ENCODE data around the gene FCHO1. TPM values are rescaled to one million over a fixed set of nuclear protein-coding genes. Genes with fewer than 3 reads are reported as not detected.

FCHO1 gene
- polyA plus RNA-seq, 1 donor (not counting 4 experiments of a cell fraction or from before 2014, with no cell fraction given), result 0.14 TPM

GRCh38 chr19:17733127-17733526, 18.1 kb upstream of the FCHO1 start:
- no peaks in the 10 kb centered on the region for H3K9me3 ChIP-seq (ENCODE audit: control insufficient read depth, low read depth, low read length)
- H3K36me3 ChIP-seq (ENCODE audit: control insufficient read depth in 2 of 2, extremely low read depth in 1 of 2, insufficient read depth in 2 of 2, low read length in 2 of 2), result peaks cover 25 to 30% of the 10 kb centered on the region in 2 experiments
- DNase-seq (ENCODE audit: low read depth, low spot score), result no peak
- dilution Hi-C loops (cut with MboI; ENCODE audit: extremely low pct_ligation_motif_present, low sequenced_read_pairs), result no loop called here
- no peak overlapping the region for H2AFZ ChIP-seq (ENCODE audit: control insufficient read depth, low read length)
- H3K9me1 ChIP-seq (ENCODE audit: control insufficient read depth, extremely low read depth, insufficient read depth, low read length), result no peaks in the 10 kb centered on the region
- no peak overlapping the region for H3K9ac ChIP-seq (ENCODE audit: control insufficient read depth, extremely low read depth, insufficient read depth, low read length)
- TF ChIP-seq, protein P1, sequence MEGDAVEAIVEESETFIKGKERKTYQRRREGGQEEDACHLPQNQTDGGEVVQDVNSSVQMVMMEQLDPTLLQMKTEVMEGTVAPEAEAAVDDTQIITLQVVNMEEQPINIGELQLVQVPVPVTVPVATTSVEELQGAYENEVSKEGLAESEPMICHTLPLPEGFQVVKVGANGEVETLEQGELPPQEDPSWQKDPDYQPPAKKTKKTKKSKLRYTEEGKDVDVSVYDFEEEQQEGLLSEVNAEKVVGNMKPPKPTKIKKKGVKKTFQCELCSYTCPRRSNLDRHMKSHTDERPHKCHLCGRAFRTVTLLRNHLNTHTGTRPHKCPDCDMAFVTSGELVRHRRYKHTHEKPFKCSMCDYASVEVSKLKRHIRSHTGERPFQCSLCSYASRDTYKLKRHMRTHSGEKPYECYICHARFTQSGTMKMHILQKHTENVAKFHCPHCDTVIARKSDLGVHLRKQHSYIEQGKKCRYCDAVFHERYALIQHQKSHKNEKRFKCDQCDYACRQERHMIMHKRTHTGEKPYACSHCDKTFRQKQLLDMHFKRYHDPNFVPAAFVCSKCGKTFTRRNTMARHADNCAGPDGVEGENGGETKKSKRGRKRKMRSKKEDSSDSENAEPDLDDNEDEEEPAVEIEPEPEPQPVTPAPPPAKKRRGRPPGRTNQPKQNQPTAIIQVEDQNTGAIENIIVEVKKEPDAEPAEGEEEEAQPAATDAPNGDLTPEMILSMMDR (optimal IDR thresholded peaks at IDR 0.05 in 1 of 3, IDR thresholded peaks at IDR 0.05 in 1 of 3, conservative IDR thresholded peaks at IDR 0.05 in 1 of 3; ENCODE audit: extremely low read depth in 1 of 3, insufficient read depth in 2 of 3, low read length in 3 of 3), result no peak
- no peak for TF ChIP-seq EZH2 (IDR thresholded peaks at IDR 0.05; ENCODE audit: low read length)
- no peaks in the 10 kb centered on the region for H3K27me3 ChIP-seq (ENCODE audit: control insufficient read depth, extremely low read depth, insufficient read depth, low read length)
- H3K79me2 ChIP-seq (ENCODE audit: control insufficient read depth, insufficient read depth, low read length), result peaks cover 8% of the 10 kb centered on the region
- no peak overlapping the region for H3K4me3 ChIP-seq (ENCODE audit: control insufficient read depth in 2 of 3, extremely low read depth in 1 of 3, insufficient read depth in 2 of 3, low read depth in 1 of 3, low read length in 3 of 3)
- no peak overlapping the region for H3K27ac ChIP-seq (ENCODE audit: control insufficient read depth, insufficient read depth, low read length)
- no peak overlapping the region for H3K4me2 ChIP-seq (ENCODE audit: control insufficient read depth, extremely low read depth, insufficient read depth, low read depth, low read length)
- H4K20me1 ChIP-seq (ENCODE audit: control insufficient read depth, extremely low read depth, insufficient read depth, low read length), result peaks cover 4% of the 10 kb centered on the region
- FAIRE-seq, result no peak
- no peaks in the 10 kb centered on the region for H3K4me1 ChIP-seq (ENCODE audit: control insufficient read depth, extremely low read depth, insufficient read depth, low read length)

GRCh38 chr19:17734146-17734545, 17.1 kb upstream of the FCHO1 start:
- Histone ChIP-seq H3K79me2 (ENCODE audit: control insufficient read depth, insufficient read depth, low read length) (peaks cover 8% of the 10 kb centered on the region), H3K9me3 (ENCODE audit: control insufficient read depth, low read depth, low read length) (no peaks in the 10 kb centered on the region), H3K9ac (ENCODE audit: control insufficient read depth, extremely low read depth, insufficient read depth, low read length) (no peak overlapping the region), H3K27me3 (ENCODE audit: control insufficient read depth, extremely low read depth, insufficient read depth, low read length) (no peaks in the 10 kb centered on the region), H3K4me1 (ENCODE audit: control insufficient read depth, extremely low read depth, insufficient read depth, low read length) (no peaks in the 10 kb centered on the region), H3K36me3 (ENCODE audit: control insufficient read depth in 2 of 2, extremely low read depth in 1 of 2, insufficient read depth in 2 of 2, low read length in 2 of 2) (peaks cover 23 to 27% of the 10 kb centered on the region in 2 experiments), H4K20me1 (ENCODE audit: control insufficient read depth, extremely low read depth, insufficient read depth, low read length) (peaks cover 4% of the 10 kb centered on the region), H3K9me1 (ENCODE audit: control insufficient read depth, extremely low read depth, insufficient read depth, low read length) (no peaks in the 10 kb centered on the region), H3K27ac (ENCODE audit: control insufficient read depth, insufficient read depth, low read length) (no peak overlapping the region), H2AFZ (ENCODE audit: control insufficient read depth, low read length) (no peak overlapping the region), H3K4me2 (ENCODE audit: control insufficient read depth, extremely low read depth, insufficient read depth, low read depth, low read length) (no peak overlapping the region), H3K4me3 (ENCODE audit: control insufficient read depth in 2 of 3, extremely low read depth in 1 of 3, insufficient read depth in 2 of 3, low read depth in 1 of 3, low read length in 3 of 3) (no peak overlapping the region)
- FAIRE-seq (no peak), DNase-seq (ENCODE audit: low read depth, low spot score) (no peak)
- dilution Hi-C loops (cut with MboI; ENCODE audit: extremely low pct_ligation_motif_present, low sequenced_read_pairs), result no loop called here
- no peak for TF ChIP-seq EZH2 (IDR thresholded peaks at IDR 0.05; ENCODE audit: low read length)
- TF ChIP-seq, protein P1 (optimal IDR thresholded peaks at IDR 0.05 in 1 of 3, IDR thresholded peaks at IDR 0.05 in 1 of 3, conservative IDR thresholded peaks at IDR 0.05 in 1 of 3; ENCODE audit: extremely low read depth in 1 of 3, insufficient read depth in 2 of 3, low read length in 3 of 3), result no peak

Data from keratinocyte (primary cell).